Endothelial cell of umbilical vein (primary cell): ENCODE results near the gene S100A16.

Experiments
- CTCF ChIP-seq, 2 donors: IDR thresholded peaks; 1 replicate in 1 of 2; 2 replicates in 1 of 2; pipeline ENCODE4 v1.5.1; 2011; ENCODE audit warnings: low read length in 2 of 2, mild to moderate bottlenecking in 2 of 2, moderate library complexity in 2 of 2, control low read depth in 1 of 2, inconsistent platforms in 1 of 2, low read depth in 1 of 2; ENCODE audit not compliant: insufficient read depth in 1 of 2; ENCODE audit errors: extremely low read depth in 1 of 2
- EZH2 ChIP-seq: IDR thresholded peaks from 2 replicates; pipeline ENCODE4 v1.6.1; 2012; ENCODE audit warnings: borderline replicate concordance, low read depth, mild to moderate bottlenecking, moderate library complexity, low read length, inconsistent platforms; ENCODE audit not compliant: severe bottlenecking
- MYC ChIP-seq: IDR thresholded peaks from one replicate; pipeline ENCODE4 v1.6.1; 2011; ENCODE audit warnings: mild to moderate bottlenecking, low read depth, low read length
- POLR2A ChIP-seq: IDR thresholded peaks from 2 replicates; pipeline ENCODE4 v1.6.1; 2012; ENCODE audit warnings: low read depth, mild to moderate bottlenecking, control low read depth, low read length
- POLR2AphosphoS5 ChIP-seq: IDR thresholded peaks from 2 replicates; pipeline ENCODE4 v1.6.1; 2012; ENCODE audit warnings: low read depth, mild to moderate bottlenecking, control low read depth, low read length, moderate library complexity; ENCODE audit not compliant: insufficient read depth

- TF ChIP-seq CTCF (IDR thresholded peaks at IDR 0.05; ENCODE audit: extremely low read depth in 1 of 2, insufficient read depth in 1 of 2, low read depth in 1 of 2, low read length in 2 of 2) (no peak), POLR2AphosphoS5 (no peak), POLR2A (no peak), EZH2 (no peak), MYC (no peak)
Measured at GRCh38 chr1:153639280-153639679, 26.3 kb upstream of the S100A16 start.
